Parathyroid adenoma (tissue), 2 donors: ENCODE measurements around the gene SFRP2.

ENCODE experiments used
- H2AFZ ChIP-seq: fragments of 300-600 bp; sonication (generic); one replicate; pipeline ENCODE4 v1.7.0; 2017; ENCODE audit warnings: antibody characterized with exemption, mild to moderate bottlenecking
- H3K27ac ChIP-seq: fragments of 300-600 bp; sonication (generic); one replicate; pipeline ENCODE4 v1.7.0; 2017
- H3K27me3 ChIP-seq: fragments of 300-600 bp; sonication (generic); one replicate; pipeline ENCODE4 v1.7.0; 2017; ENCODE audit warnings: low read length; ENCODE audit not compliant: control insufficient read depth, insufficient read depth
- H3K36me3 ChIP-seq: fragments of 300-600 bp; sonication (generic); one replicate; pipeline ENCODE4 v1.7.0; 2017; ENCODE audit warnings: low read length; ENCODE audit not compliant: control insufficient read depth, insufficient read depth
- H3K4me1 ChIP-seq: fragments of 300-600 bp; sonication (generic); one replicate; pipeline ENCODE4 v1.7.0; 2017; ENCODE audit warnings: control low read depth
- H3K4me2 ChIP-seq: fragments of 300-600 bp; sonication (generic); one replicate; pipeline ENCODE4 v1.7.0; 2017; ENCODE audit warnings: low read length
- H3K4me3 ChIP-seq: fragments of 300-600 bp; sonication (generic); one replicate; pipeline ENCODE4 v1.7.0; 2017; ENCODE audit warnings: low read depth, low read length
- H3K79me2 ChIP-seq: fragments of 300-600 bp; sonication (generic); one replicate; pipeline ENCODE4 v1.7.0; 2017; ENCODE audit warnings: control low read depth
- H3K9ac ChIP-seq: fragments of 300-600 bp; sonication (generic); one replicate; pipeline ENCODE4 v1.7.0; 2017; ENCODE audit warnings: mild to moderate bottlenecking
- H3K9me3 ChIP-seq: fragments of 300-600 bp; sonication (generic); one replicate; pipeline ENCODE4 v1.7.0; 2017; ENCODE audit warnings: low read length; ENCODE audit not compliant: control insufficient read depth
- CTCF ChIP-seq: fragments of 300-600 bp; sonication (generic); IDR thresholded peaks from one replicate; pipeline ENCODE4 v1.7.0; 2017; ENCODE audit warnings: antibody characterized with exemption, mild to moderate bottlenecking
- donor health status: primary hyperparathyroidism.

Gene SFRP2

GRCh38 chr4:153809916-153810810, 21.3 kb upstream of the SFRP2 start:
- Histone ChIP-seq H3K4me1 (no peaks in the 10 kb centered on the region), H3K36me3 (no peaks in the 10 kb centered on the region), H3K27ac (no peak overlapping the region), H3K4me3 (no peak overlapping the region), H2AFZ (no peak overlapping the region), H3K79me2 (no peaks in the 10 kb centered on the region), H3K4me2 (no peak overlapping the region), H3K9me3 (no peaks in the 10 kb centered on the region), H3K9ac (no peak overlapping the region), H3K27me3 (no peaks in the 10 kb centered on the region)
- TF ChIP-seq CTCF = no peak

- Histone ChIP-seq H2AFZ (no peak overlapping the region), H3K9me3 (no peaks in the 10 kb centered on the region), H3K27me3 (no peaks in the 10 kb centered on the region), H3K79me2 (no peaks in the 10 kb centered on the region), H3K4me3 (no peak overlapping the region), H3K9ac (no peak overlapping the region), H3K4me1 (no peaks in the 10 kb centered on the region), H3K36me3 (no peaks in the 10 kb centered on the region), H3K4me2 (no peak overlapping the region), H3K27ac (no peak overlapping the region)
- no peak for TF ChIP-seq CTCF
Observed at GRCh38 chr4:153809307-153809706, 20.4 kb upstream of the SFRP2 start.

GRCh38 chr4:153808175-153808574, 19.3 kb upstream of the SFRP2 start:
- no peak overlapping the region for H3K4me3 ChIP-seq
- no peaks in the 10 kb centered on the region for H3K36me3 ChIP-seq
- TF ChIP-seq CTCF = no peak
- H3K4me1 ChIP-seq = no peaks in the 10 kb centered on the region
- no peak overlapping the region for H2AFZ ChIP-seq
- no peaks in the 10 kb centered on the region for H3K27me3 ChIP-seq
- no peak overlapping the region for H3K9ac ChIP-seq
- H3K4me2 ChIP-seq = no peak overlapping the region
- no peaks in the 10 kb centered on the region for H3K79me2 ChIP-seq
- no peaks in the 10 kb centered on the region for H3K9me3 ChIP-seq
- H3K27ac ChIP-seq = no peak overlapping the region

GRCh38 chr4:153806073-153806472, 17.2 kb upstream of the SFRP2 start:
- no peak overlapping the region for H3K4me2 ChIP-seq
- no peaks in the 10 kb centered on the region for H3K79me2 ChIP-seq
- H3K9ac ChIP-seq = no peak overlapping the region
- no peak overlapping the region for H3K27ac ChIP-seq
- no peak overlapping the region for H2AFZ ChIP-seq
- H3K36me3 ChIP-seq = no peaks in the 10 kb centered on the region
- H3K4me1 ChIP-seq = no peaks in the 10 kb centered on the region
- no peaks in the 10 kb centered on the region for H3K27me3 ChIP-seq
- no peak overlapping the region for H3K4me3 ChIP-seq
- no peaks in the 10 kb centered on the region for H3K9me3 ChIP-seq
- TF ChIP-seq CTCF = no peak

- no peaks in the 10 kb centered on the region for H3K9me3 ChIP-seq
- H3K36me3 ChIP-seq = no peaks in the 10 kb centered on the region
- no peak overlapping the region for H3K4me3 ChIP-seq
- no peaks in the 10 kb centered on the region for H3K79me2 ChIP-seq
- no peaks in the 10 kb centered on the region for H3K4me1 ChIP-seq
- no peak for TF ChIP-seq CTCF
- no peaks in the 10 kb centered on the region for H3K27me3 ChIP-seq
- no peak overlapping the region for H3K9ac ChIP-seq
- no peak overlapping the region for H3K27ac ChIP-seq
- H2AFZ ChIP-seq = no peak overlapping the region
- H3K4me2 ChIP-seq = no peak overlapping the region
Observed at GRCh38 chr4:153804722-153805121, 15.8 kb upstream of the SFRP2 start.
